ENCODE results near the gene HHIPL1. TPM values are rescaled to one million over a fixed set of nuclear protein-coding genes. Genes with fewer than 3 reads are reported as not detected.

The HHIPL1 gene
- total RNA-seq, 1 donor from 2014 or later, result 2.7 TPM

DNA sequence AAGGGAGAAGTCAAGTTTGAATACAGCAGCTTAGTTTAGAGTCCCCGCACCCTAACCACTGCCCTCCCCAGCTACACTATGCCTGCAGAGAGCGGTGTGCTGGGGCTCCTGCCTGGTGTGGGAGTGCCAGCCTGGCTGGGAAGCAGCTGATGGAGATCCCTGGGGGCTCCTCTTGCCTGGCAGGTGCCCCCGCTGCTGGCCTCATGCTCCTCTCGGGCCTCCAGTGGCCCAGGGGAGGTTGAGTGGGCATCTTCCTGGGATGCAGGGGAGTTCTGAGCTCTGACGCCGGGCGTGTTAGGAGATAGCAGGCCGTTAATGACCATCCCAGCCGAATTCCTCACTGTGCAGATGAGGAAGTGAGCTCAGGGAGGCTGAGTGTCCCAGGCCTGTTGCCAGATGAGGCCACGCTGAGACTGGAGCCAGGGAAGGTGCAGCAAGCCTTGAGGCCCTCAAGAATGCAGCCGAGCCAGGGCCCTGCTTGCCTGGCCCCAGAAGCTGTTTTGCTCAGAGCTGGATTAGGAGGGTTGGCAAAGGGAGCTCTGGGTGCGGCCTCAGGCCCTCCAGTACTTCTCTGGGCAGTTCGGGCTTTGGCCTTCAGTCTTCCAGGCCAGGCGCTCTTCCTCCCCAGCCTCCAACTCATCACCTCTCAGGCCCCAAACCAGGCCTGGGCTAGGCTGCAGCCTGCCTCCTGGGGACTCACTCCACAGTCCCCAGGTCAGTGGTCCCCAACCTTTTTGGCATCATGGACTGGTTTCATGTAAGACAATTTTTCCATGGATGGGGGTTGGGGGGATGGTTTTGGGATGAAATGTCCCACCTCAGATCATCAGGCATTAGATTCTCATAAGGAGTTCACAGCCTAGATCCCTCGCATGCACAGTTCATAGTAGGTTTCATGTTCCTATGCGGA lies 32.6 kb downstream of the HHIPL1 start:
- Mint-ChIP-seq H3K27me3 (ENCODE audit: unreplicated experiment) (no peaks in the 10 kb centered on the region), H3K27ac (ENCODE audit: unreplicated experiment) (no peak overlapping the region), H3K36me3 (ENCODE audit: unreplicated experiment) (no peaks in the 10 kb centered on the region), H3K4me1 (ENCODE audit: unreplicated experiment) (peaks cover 6% of the 10 kb centered on the region), H3K9me3 (ENCODE audit: unreplicated experiment) (peaks cover 7% of the 10 kb centered on the region), H3K4me3 (ENCODE audit: unreplicated experiment) (no peak overlapping the region)
- TF ChIP-seq, protein P1, sequence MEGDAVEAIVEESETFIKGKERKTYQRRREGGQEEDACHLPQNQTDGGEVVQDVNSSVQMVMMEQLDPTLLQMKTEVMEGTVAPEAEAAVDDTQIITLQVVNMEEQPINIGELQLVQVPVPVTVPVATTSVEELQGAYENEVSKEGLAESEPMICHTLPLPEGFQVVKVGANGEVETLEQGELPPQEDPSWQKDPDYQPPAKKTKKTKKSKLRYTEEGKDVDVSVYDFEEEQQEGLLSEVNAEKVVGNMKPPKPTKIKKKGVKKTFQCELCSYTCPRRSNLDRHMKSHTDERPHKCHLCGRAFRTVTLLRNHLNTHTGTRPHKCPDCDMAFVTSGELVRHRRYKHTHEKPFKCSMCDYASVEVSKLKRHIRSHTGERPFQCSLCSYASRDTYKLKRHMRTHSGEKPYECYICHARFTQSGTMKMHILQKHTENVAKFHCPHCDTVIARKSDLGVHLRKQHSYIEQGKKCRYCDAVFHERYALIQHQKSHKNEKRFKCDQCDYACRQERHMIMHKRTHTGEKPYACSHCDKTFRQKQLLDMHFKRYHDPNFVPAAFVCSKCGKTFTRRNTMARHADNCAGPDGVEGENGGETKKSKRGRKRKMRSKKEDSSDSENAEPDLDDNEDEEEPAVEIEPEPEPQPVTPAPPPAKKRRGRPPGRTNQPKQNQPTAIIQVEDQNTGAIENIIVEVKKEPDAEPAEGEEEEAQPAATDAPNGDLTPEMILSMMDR (IDR thresholded peaks at IDR 0.05), result no peak
- DNase-seq (ENCODE audit: extremely low spot score, unreplicated experiment), result no peak

- Mint-ChIP-seq H3K27me3 (ENCODE audit: unreplicated experiment) (no peaks in the 10 kb centered on the region), H3K4me1 (ENCODE audit: unreplicated experiment) (peaks cover 4% of the 10 kb centered on the region), H3K36me3 (ENCODE audit: unreplicated experiment) (no peaks in the 10 kb centered on the region), H3K9me3 (ENCODE audit: unreplicated experiment) (peaks cover 7% of the 10 kb centered on the region), H3K4me3 (ENCODE audit: unreplicated experiment) (no peak overlapping the region), H3K27ac (ENCODE audit: unreplicated experiment) (no peak overlapping the region)
- DNase-seq (ENCODE audit: extremely low spot score, unreplicated experiment), result no peak
- TF ChIP-seq, protein P1 (IDR thresholded peaks at IDR 0.05), result no peak
These were observed 33.3 kb downstream of the HHIPL1 start for GRCh38 chr14:99678198-99678597.

DNA sequence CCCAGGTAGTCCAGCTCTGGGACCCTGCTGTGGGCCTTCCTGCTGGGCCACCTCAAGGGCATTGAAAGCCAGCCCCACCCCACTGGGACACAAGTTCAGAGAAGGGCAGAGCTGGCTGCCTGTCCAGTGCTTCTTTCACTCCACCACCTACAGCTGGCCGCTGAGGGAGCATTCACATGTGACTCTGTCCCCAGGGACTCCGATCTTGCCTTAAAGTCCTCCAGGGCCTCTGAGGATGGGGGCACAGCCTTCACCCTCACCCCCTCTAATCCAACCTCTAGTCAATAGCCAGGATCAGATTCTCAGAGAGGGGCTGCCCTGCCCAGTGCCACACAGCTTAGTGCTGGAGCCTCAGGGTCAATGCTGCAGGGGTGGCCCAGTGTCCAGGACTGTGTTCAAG lies 34.2 kb downstream of the HHIPL1 start:
- no peak for DNase-seq (ENCODE audit: extremely low spot score, unreplicated experiment)
- peaks cover 4% of the 10 kb centered on the region for H3K4me1 Mint-ChIP-seq (ENCODE audit: unreplicated experiment)
- H3K4me3 Mint-ChIP-seq (ENCODE audit: unreplicated experiment), result no peak overlapping the region
- peaks cover 7% of the 10 kb centered on the region for H3K9me3 Mint-ChIP-seq (ENCODE audit: unreplicated experiment)
- H3K27me3 Mint-ChIP-seq (ENCODE audit: unreplicated experiment), result no peaks in the 10 kb centered on the region
- no peaks in the 10 kb centered on the region for H3K36me3 Mint-ChIP-seq (ENCODE audit: unreplicated experiment)
- TF ChIP-seq, protein P1 (IDR thresholded peaks at IDR 0.05), result no peak
- no peak overlapping the region for H3K27ac Mint-ChIP-seq (ENCODE audit: unreplicated experiment)

- no peak for DNase-seq (ENCODE audit: extremely low spot score, unreplicated experiment)
- Mint-ChIP-seq H3K27me3 (ENCODE audit: unreplicated experiment) (no peaks in the 10 kb centered on the region), H3K9me3 (ENCODE audit: unreplicated experiment) (peaks cover 7% of the 10 kb centered on the region), H3K4me1 (ENCODE audit: unreplicated experiment) (peaks cover 4% of the 10 kb centered on the region), H3K36me3 (ENCODE audit: unreplicated experiment) (no peaks in the 10 kb centered on the region), H3K4me3 (ENCODE audit: unreplicated experiment) (no peak overlapping the region), H3K27ac (ENCODE audit: unreplicated experiment) (no peak overlapping the region)
- TF ChIP-seq, protein P1 (IDR thresholded peaks at IDR 0.05), result no peak
These were observed 34.6 kb downstream of the HHIPL1 start for GRCh38 chr14:99679543-99679942.

DNA sequence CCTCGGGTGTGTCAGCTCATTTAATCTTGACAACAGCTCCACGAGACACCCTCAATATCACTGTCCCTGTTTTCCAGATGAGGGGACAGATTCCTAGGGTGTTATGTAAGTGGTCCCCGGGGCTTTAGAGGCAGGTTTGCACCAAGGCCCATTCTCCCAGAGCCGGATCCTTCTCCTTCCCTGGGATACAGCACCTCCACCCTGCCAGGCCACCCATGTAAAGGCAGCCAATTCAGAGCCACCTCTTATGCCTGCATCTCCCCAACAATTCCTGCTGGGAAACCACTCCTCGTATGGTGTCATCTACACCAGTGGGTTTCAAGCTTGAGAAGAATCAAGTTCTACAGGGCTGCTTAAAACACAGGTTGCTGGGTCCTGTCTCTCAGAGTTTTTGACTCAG lies 35.1 kb downstream of the HHIPL1 start:
- Mint-ChIP-seq H3K4me1 (ENCODE audit: unreplicated experiment) (peaks cover 4% of the 10 kb centered on the region), H3K4me3 (ENCODE audit: unreplicated experiment) (no peak overlapping the region), H3K36me3 (ENCODE audit: unreplicated experiment) (no peaks in the 10 kb centered on the region), H3K27ac (ENCODE audit: unreplicated experiment) (no peak overlapping the region), H3K27me3 (ENCODE audit: unreplicated experiment) (no peaks in the 10 kb centered on the region), H3K9me3 (ENCODE audit: unreplicated experiment) (peaks cover 7% of the 10 kb centered on the region)
- TF ChIP-seq, protein P1 (IDR thresholded peaks at IDR 0.05), result no peak
- DNase-seq (ENCODE audit: extremely low spot score, unreplicated experiment), result no peak
